A549 treated with Mapracorat at 1 μM for 4 hours (cell line): ENCODE measurements around the gene TUFM. TPM values are rescaled to one million over a fixed set of nuclear protein-coding genes. Genes with fewer than 3 reads are reported as not detected.

Experiments used
- total RNA-seq: library from RNA; stranded (reverse); fragments of 200-300 nt; extraction: Qiagen RNA extraction; gene quantifications from 5 replicates; pipeline ENCODE4 v1.2.3, GENCODE V29; 2022

The TUFM gene
- 219 to 319 TPM (median 284 TPM) in 5 replicates for total RNA-seq

GRCh38 chr16:28846080-28846932, at the start of gene TUFM:
Gene TUFM (minus strand): TSS chr16:28846348. CDS start chr16:28846269, 79 bp downstream.

GRCh38 chr16:28878083-28878926, 32.2 kb upstream of the TUFM start, which contains the start of gene ATP2A1:
Gene ATP2A1 (plus strand): TSS chr16:28878488. CDS start chr16:28878672, 184 bp downstream.

GRCh38 chr16:28822520-28823290, 23.4 kb downstream of the TUFM start, which contains the start of gene ATXN2L:
Gene ATXN2L (plus strand): TSS chr16:28822999. CDS start chr16:28823260, 261 bp downstream.

Other genes starting within 250 kb of the TUFM start
- 0.11 to 0.19 TPM (median 0.16 TPM) in 4 of 5 replicates, not detected in the other for gene SULT1A2, start 249.3 kb downstream of the TUFM start, total RNA-seq
- gene SULT1A1, start 236.3 kb downstream of the TUFM start, total RNA-seq, result 5.3 to 6.6 TPM (median 5.5 TPM) in 5 replicates
- gene NPIPB8, start 208.3 kb downstream of the TUFM start, total RNA-seq, result 0.59 TPM in 1 of 5 replicates, not detected in the others
- gene EIF3C, start 134.9 kb downstream of the TUFM start, total RNA-seq, result 193 to 400 TPM (median 345 TPM) in 5 replicates
- 0.88 to 2.5 TPM (median 1.5 TPM) in 5 replicates for gene NPIPB9, start 94.6 kb downstream of the TUFM start, total RNA-seq
- 85.3 to 130 TPM (median 118 TPM) in 5 replicates for gene ATXN2L, start 23.3 kb downstream of the TUFM start, total RNA-seq
- 21.5 to 29.4 TPM (median 28.3 TPM) in 5 replicates for gene SH2B1, start 17.5 kb upstream of the TUFM start, total RNA-seq
- gene ATP2A1, start 32.1 kb upstream of the TUFM start, total RNA-seq, result 1.3 to 3.8 TPM (median 1.9 TPM) in 5 replicates
- 7.8 to 10.8 TPM (median 9.0 TPM) in 5 replicates for gene RABEP2, start 78.9 kb upstream of the TUFM start, total RNA-seq
- gene CD19, start 85.6 kb upstream of the TUFM start, total RNA-seq, result not detected in 5 replicates
- 18.0 to 32.6 TPM (median 24.3 TPM) in 5 replicates for gene NFATC2IP, start 104.6 kb upstream of the TUFM start, total RNA-seq
- 50.2 to 80.3 TPM (median 73.2 TPM) in 5 replicates for gene SPNS1, start 128.4 kb upstream of the TUFM start, total RNA-seq
- gene LAT, start 138.7 kb upstream of the TUFM start, total RNA-seq, result 2.5 to 5.8 TPM (median 3.9 TPM) in 5 replicates